HG03521 (cell line): ENCODE data around the gene TOM1L2.

ENCODE experiments used
- ATAC-seq: cut with Tn5 transposase; IDR thresholded peaks from one replicate; pipeline ENCODE4 v1.9.1; 2021; ENCODE audit warnings: mild to moderate bottlenecking, moderate library complexity; ENCODE audit not compliant: unreplicated experiment

TOM1L2 gene

GRCh38 chr17:17880577-17881196 lies 91.5 kb downstream of the TOM1L2 start:
- no peak for ATAC-seq

- ATAC-seq = no peak
These were observed 94.5 kb downstream of the TOM1L2 start for GRCh38 chr17:17877529-17878358.

- no peak for ATAC-seq
These were observed 95.2 kb downstream of the TOM1L2 start for GRCh38 chr17:17876959-17877528.

- no peak for ATAC-seq
These were observed 97.7 kb downstream of the TOM1L2 start for GRCh38 chr17:17874478-17874877.

- ATAC-seq = no peak
These were observed 98.7 kb downstream of the TOM1L2 start for GRCh38 chr17:17873450-17873991.

- no peak for ATAC-seq
These were observed 99.5 kb downstream of the TOM1L2 start for GRCh38 chr17:17872547-17873345.

- no peak for ATAC-seq
These were observed 100.3 kb downstream of the TOM1L2 start for GRCh38 chr17:17871913-17872312.

- ATAC-seq = no peak
These were observed 102.0 kb downstream of the TOM1L2 start for GRCh38 chr17:17870247-17870646.

- ATAC-seq = no peak
These were observed 103.3 kb downstream of the TOM1L2 start for GRCh38 chr17:17868641-17869522.

- no peak for ATAC-seq
These were observed 105.3 kb downstream of the TOM1L2 start for GRCh38 chr17:17866897-17867296.

- ATAC-seq = no peak
These were observed 105.8 kb downstream of the TOM1L2 start for GRCh38 chr17:17866425-17866824.

- no peak for ATAC-seq
These were observed 107.2 kb downstream of the TOM1L2 start for GRCh38 chr17:17865035-17865434.

- no peak for ATAC-seq
These were observed 111.5 kb downstream of the TOM1L2 start for GRCh38 chr17:17860766-17861107.

GRCh38 chr17:17859909-17860765 lies 112.1 kb downstream of the TOM1L2 start:
- ATAC-seq = no peak

- no peak for ATAC-seq
These were observed 114.7 kb downstream of the TOM1L2 start for GRCh38 chr17:17857496-17857895.

- no peak for ATAC-seq
These were observed 115.8 kb downstream of the TOM1L2 start for GRCh38 chr17:17856386-17856785.

GRCh38 chr17:17855976-17856375 lies 116.2 kb downstream of the TOM1L2 start:
- no peak for ATAC-seq

GRCh38 chr17:17853811-17854447 lies 118.3 kb downstream of the TOM1L2 start:
- no peak for ATAC-seq

- no peak for ATAC-seq
These were observed 119.3 kb downstream of the TOM1L2 start for GRCh38 chr17:17852930-17853329.
